ENCODE data around the gene RBBP5.

DNA sequence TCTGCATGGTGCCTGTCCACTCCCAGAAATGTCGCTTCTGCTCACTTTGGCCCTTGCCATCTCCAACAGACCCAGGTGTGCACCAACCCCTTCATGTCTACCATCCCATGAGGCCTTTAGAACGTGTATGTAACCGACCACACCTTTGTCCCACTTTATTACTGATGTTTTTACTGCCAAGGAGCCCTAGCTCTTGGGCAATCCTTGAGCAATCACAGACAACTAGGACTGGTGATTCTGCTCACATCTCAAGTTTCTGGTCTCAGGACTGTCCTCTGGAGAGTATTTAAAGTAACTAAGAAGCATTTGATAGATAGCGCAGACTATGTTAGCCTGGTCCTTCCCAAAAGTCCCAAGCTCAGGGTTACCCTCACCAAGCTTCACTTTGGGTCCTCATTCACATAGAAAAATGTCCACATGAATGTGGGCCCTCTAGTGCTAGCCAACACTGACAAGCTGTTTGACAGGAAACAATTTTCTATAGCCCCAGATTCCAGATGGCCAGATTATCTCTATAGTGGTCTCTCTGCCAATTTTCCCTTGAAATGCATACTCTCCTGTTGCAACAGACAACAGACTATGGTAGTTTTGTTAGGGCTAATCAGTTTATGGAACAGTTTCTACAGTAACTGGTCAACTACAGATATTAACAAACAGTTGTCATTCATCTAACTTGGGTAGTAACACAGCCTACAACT lies 30.6 kb downstream of the RBBP5 start:
- TF ChIP-seq, protein P1, sequence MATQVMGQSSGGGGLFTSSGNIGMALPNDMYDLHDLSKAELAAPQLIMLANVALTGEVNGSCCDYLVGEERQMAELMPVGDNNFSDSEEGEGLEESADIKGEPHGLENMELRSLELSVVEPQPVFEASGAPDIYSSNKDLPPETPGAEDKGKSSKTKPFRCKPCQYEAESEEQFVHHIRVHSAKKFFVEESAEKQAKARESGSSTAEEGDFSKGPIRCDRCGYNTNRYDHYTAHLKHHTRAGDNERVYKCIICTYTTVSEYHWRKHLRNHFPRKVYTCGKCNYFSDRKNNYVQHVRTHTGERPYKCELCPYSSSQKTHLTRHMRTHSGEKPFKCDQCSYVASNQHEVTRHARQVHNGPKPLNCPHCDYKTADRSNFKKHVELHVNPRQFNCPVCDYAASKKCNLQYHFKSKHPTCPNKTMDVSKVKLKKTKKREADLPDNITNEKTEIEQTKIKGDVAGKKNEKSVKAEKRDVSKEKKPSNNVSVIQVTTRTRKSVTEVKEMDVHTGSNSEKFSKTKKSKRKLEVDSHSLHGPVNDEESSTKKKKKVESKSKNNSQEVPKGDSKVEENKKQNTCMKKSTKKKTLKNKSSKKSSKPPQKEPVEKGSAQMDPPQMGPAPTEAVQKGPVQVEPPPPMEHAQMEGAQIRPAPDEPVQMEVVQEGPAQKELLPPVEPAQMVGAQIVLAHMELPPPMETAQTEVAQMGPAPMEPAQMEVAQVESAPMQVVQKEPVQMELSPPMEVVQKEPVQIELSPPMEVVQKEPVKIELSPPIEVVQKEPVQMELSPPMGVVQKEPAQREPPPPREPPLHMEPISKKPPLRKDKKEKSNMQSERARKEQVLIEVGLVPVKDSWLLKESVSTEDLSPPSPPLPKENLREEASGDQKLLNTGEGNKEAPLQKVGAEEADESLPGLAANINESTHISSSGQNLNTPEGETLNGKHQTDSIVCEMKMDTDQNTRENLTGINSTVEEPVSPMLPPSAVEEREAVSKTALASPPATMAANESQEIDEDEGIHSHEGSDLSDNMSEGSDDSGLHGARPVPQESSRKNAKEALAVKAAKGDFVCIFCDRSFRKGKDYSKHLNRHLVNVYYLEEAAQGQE (IDR thresholded peaks at IDR 0.05; ENCODE audit: low read depth): no peak
- TF ChIP-seq, protein P2, sequence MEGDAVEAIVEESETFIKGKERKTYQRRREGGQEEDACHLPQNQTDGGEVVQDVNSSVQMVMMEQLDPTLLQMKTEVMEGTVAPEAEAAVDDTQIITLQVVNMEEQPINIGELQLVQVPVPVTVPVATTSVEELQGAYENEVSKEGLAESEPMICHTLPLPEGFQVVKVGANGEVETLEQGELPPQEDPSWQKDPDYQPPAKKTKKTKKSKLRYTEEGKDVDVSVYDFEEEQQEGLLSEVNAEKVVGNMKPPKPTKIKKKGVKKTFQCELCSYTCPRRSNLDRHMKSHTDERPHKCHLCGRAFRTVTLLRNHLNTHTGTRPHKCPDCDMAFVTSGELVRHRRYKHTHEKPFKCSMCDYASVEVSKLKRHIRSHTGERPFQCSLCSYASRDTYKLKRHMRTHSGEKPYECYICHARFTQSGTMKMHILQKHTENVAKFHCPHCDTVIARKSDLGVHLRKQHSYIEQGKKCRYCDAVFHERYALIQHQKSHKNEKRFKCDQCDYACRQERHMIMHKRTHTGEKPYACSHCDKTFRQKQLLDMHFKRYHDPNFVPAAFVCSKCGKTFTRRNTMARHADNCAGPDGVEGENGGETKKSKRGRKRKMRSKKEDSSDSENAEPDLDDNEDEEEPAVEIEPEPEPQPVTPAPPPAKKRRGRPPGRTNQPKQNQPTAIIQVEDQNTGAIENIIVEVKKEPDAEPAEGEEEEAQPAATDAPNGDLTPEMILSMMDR (IDR thresholded peaks at IDR 0.05 in 2 of 3, conservative IDR thresholded peaks at IDR 0.05 in 1 of 3; ENCODE audit: borderline replicate concordance in 1 of 3, insufficient read depth in 1 of 3, low read depth in 2 of 3, low read length in 2 of 3): no peak
- TF ChIP-seq RAD21 (IDR thresholded peaks at IDR 0.05; ENCODE audit: low read depth): no peak
- no peak for TF ChIP-seq ELF1 (IDR thresholded peaks at IDR 0.05; ENCODE audit: borderline replicate concordance, low read depth)
- TF ChIP-seq POLR2A (IDR thresholded peaks at IDR 0.05; ENCODE audit: borderline replicate concordance, extremely low read depth, insufficient read depth, insufficient read length): no peak

All from HCT116 (cell line).